GM12874 (cell line): Measurements from ENCODE around the gene SHISA7.

ENCODE experiments used
- TF ChIP-seq, protein P1 (sequence below): IDR thresholded peaks from 2 replicates; pipeline ENCODE4 v1.5.1; 2011; ENCODE audit warnings: low read depth, mild to moderate bottlenecking, control low read depth, low read length, moderate library complexity; ENCODE audit not compliant: insufficient read depth

Gene SHISA7

GRCh38 chr19:55392820-55393761 is 50.0 kb downstream of the SHISA7 start:
- TF ChIP-seq, protein P1, sequence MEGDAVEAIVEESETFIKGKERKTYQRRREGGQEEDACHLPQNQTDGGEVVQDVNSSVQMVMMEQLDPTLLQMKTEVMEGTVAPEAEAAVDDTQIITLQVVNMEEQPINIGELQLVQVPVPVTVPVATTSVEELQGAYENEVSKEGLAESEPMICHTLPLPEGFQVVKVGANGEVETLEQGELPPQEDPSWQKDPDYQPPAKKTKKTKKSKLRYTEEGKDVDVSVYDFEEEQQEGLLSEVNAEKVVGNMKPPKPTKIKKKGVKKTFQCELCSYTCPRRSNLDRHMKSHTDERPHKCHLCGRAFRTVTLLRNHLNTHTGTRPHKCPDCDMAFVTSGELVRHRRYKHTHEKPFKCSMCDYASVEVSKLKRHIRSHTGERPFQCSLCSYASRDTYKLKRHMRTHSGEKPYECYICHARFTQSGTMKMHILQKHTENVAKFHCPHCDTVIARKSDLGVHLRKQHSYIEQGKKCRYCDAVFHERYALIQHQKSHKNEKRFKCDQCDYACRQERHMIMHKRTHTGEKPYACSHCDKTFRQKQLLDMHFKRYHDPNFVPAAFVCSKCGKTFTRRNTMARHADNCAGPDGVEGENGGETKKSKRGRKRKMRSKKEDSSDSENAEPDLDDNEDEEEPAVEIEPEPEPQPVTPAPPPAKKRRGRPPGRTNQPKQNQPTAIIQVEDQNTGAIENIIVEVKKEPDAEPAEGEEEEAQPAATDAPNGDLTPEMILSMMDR, result no peak

DNA sequence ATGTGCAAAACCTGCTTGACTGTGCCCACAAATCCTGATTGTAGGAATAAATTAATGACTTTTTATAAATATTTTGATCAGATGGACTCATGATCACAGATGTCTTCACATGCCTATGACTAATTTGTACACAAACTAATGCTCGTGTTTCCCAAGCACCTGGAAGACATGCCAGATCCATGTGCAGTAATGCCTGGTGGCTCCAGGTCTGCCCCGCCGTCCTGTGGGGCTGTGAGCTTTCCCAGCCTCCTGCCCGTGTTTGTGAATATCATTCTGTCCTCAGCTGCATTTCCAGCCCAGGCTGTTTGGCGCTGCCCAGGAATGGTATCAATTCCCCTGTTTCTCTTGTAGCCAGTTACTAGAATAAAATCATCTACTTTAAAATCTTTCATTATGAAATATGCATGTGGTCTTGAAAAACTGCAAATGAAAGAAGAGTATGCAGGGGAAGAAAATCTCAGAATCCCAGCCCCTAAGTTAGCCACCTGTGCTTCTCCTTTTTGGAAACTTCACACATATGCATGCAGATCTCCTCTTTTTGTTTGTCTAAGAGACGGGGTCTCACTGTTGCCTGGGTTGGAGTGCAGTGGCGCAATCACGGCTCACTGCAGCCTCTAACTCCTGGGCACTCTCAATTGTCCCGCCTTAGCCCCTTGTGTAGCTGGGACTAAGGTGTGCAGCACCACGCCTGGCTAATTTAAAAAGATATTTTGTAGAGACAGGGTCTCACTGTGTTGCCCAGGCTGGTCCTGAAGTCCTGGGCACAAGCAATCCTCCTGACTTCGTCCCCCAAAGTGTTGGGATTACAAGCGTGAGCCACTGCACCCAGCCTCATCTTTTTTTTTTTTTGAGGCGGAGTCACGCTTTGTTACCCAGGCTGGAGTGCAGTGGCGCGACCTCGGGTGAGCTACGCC is 51.1 kb downstream of the SHISA7 start:
- TF ChIP-seq, protein P1, result no peak

DNA sequence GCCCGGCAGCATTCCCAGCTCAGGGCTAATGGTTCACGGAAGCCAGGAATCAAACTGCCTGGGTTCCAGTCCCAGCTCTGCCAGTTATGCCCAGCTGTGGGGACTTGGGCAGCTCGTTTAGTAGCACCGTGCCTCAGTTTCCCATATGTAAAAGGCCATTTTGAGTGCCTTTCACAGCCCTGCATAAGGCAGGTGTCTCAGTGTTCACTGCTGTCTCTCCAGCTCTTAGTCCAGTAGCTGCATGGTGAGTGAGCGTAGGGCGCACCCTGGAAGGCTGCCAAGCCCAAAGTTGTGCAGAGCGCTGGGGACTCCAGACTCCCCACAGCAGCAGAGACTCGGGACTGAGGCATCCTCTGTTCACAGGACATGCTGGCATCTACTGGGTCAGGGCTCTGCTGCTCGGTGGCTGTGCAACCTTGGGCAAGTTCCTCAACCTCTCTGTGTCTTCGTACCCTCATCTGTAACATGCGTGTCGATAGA is 51.9 kb downstream of the SHISA7 start:
- TF ChIP-seq, protein P1, result no peak

DNA sequence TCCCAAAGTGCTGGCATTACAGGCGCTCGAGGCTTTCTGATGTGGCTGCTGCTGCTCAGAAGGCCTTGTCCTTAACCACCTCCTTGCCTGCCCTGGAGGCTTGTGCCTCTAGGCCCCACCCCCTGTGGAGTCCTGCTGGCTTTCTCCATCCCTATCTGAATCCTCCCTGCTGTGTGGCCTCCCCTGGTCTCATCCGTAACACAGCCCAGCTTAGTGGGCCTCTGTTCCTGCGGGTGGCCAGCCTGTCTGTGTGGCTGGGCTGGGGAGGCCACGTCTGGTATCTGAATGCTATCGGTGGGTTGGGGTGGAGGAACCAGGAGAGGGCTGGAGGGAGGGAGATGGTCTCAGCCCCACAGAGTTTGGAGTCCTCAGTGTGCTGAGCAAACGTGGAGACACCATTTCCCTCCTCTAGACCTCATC is 52.6 kb downstream of the SHISA7 start:
- TF ChIP-seq, protein P1, result no peak

GRCh38 chr19:55389386-55390317 is 53.4 kb downstream of the SHISA7 start:
- TF ChIP-seq, protein P1, result no peak

- TF ChIP-seq, protein P1, result no peak
Measured at GRCh38 chr19:55387736-55388497, 55.2 kb downstream of the SHISA7 start.
